K562 (cell line): ENCODE results near the gene SOSTDC1. TPM values are rescaled to one million over a fixed set of nuclear protein-coding genes. Genes with fewer than 3 reads are reported as not detected.

Experiments
- CBFB ChIP-seq: sonication (generic); formaldehyde crosslinking; IDR thresholded peaks from 2 replicates; pipeline ENCODE4 v1.4.0; 2020; ENCODE audit warnings: mild to moderate bottlenecking, missing genetic modification reagents
- CGGBP1 ChIP-seq: fragments of 250-450 bp; sonication (Bioruptor Pico); IDR thresholded peaks from 2 replicates; pipeline ENCODE4 v1.9.0; 2021; ENCODE audit warnings: mild to moderate bottlenecking
- CHAMP1 ChIP-seq: fragments of 450-650 bp; IDR thresholded peaks from 2 replicates; pipeline ENCODE4 v1.6.1; 2016; ENCODE audit warnings: mild to moderate bottlenecking
- EP400 ChIP-seq: fragments of 450-650 bp; IDR thresholded peaks from 2 replicates; pipeline ENCODE4 v1.6.1; 2017; ENCODE audit warnings: antibody characterized with exemption, mild to moderate bottlenecking, moderate library complexity
- GATA2 ChIP-seq: sonication (generic); formaldehyde crosslinking; IDR thresholded peaks from 2 replicates; pipeline ENCODE4 v1.4.0; 2020; ENCODE audit warnings: mild to moderate bottlenecking, missing genetic modification reagents
- HMGN3 ChIP-seq: IDR thresholded peaks from 2 replicates; pipeline ENCODE4 v1.6.1; 2011; ENCODE audit warnings: borderline replicate concordance, low read depth, mild to moderate bottlenecking, mixed read lengths, low read length; ENCODE audit not compliant: insufficient read length; ENCODE audit errors: extremely low read depth
- HNRNPH1 ChIP-seq: fragments of 200-400 bp; formaldehyde crosslinking; optimal IDR thresholded peaks from 2 replicates; pipeline ENCODE3; 2017; ENCODE audit warnings: low read depth, mild to moderate bottlenecking, low read length, moderate library complexity
- KLF6 ChIP-seq: fragments of 250-450 bp; sonication (Bioruptor Pico); IDR thresholded peaks from 2 replicates; pipeline ENCODE4 v1.4.0; 2020; ENCODE audit warnings: mild to moderate bottlenecking, moderate library complexity, borderline replicate concordance
- MBD2 ChIP-seq: sonication (generic); IDR thresholded peaks from 2 replicates; pipeline ENCODE4 v1.6.1; 2016; ENCODE audit warnings: low read depth, borderline replicate concordance
- MECOM ChIP-seq: fragments of 250-450 bp; sonication (Bioruptor Pico); IDR thresholded peaks from 2 replicates; pipeline ENCODE4 v1.8.0; 2022; ENCODE audit warnings: inconsistent platforms
- MTA3 ChIP-seq: fragments of 450-650 bp; formaldehyde crosslinking; IDR thresholded peaks from 2 replicates; pipeline ENCODE4 v1.6.1; 2017; ENCODE audit warnings: mild to moderate bottlenecking, borderline replicate concordance
- NFIC ChIP-seq: fragments of 450-650 bp; IDR thresholded peaks from 2 replicates; pipeline ENCODE4 v1.6.1; 2017; ENCODE audit warnings: mild to moderate bottlenecking, inconsistent platforms
- SMARCE1 ChIP-seq: fragments of 450-650 bp; IDR thresholded peaks from 2 replicates; pipeline ENCODE4 v1.7.1; 2016; ENCODE audit warnings: mild to moderate bottlenecking
- ZKSCAN1 ChIP-seq: fragments of 150-350 bp; IDR thresholded peaks from 2 replicates; pipeline ENCODE4 v1.6.1; 2016; ENCODE audit warnings: low read depth, low read length
- ZNF76 ChIP-seq: fragments of 250-450 bp; sonication (Bioruptor Pico); IDR thresholded peaks from 2 replicates; pipeline ENCODE4 v1.4.0; 2020; ENCODE audit warnings: mild to moderate bottlenecking, moderate library complexity, borderline replicate concordance
- ZNF830 ChIP-seq: fragments of 250-450 bp; sonication (Bioruptor Pico); IDR thresholded peaks from 2 replicates; pipeline ENCODE4 v1.5.0; 2021; ENCODE audit warnings: mild to moderate bottlenecking
- polyA plus RNA-seq, 8 experiments: library from polyadenylated mRNA; depleted of rRNA in 4 of 8; stranded (reverse) in 5 of 8; unstranded in 3 of 8; fragments of >200 nt; fragmentation: Nextera tagmentation in 2 of 8; fragmentation: Illumina TruSeq in 1 of 8; extraction: Ambion mirVana in 2 of 8; extraction: Trizol in 1 of 8; gene quantifications; 2 replicates each; pipeline versions ENCODE4 v1.2.1 to v1.2.3, GENCODE V29; 2011 to 2014; ENCODE audit warnings: inconsistent platforms in 1 of 8, missing spikeins in 1 of 8
- total RNA-seq, 7 experiments: library from RNA; depleted of rRNA in 6 of 7; stranded (reverse); fragments of >200 nt in 6 of 7; fragmentation: Illumina TruSeq in 2 of 7; extraction: Trizol in 2 of 7; gene quantifications; 2 replicates each; pipeline versions ENCODE4 v1.2.1 to v1.2.3, GENCODE V29; 2011 to 2021; ENCODE audit warnings: low replicate concordance in 1 of 7
- TF ChIP-seq, protein P1 (sequence below), 2 experiments: fragments of 150-350 bp in 1 of 2; IDR thresholded peaks; 2 replicates each; pipeline ENCODE4 v1.6.1; 2012 to 2016; ENCODE audit warnings: low read depth in 2 of 2, low read length in 2 of 2, mild to moderate bottlenecking in 1 of 2, moderate library complexity in 1 of 2
- TF ChIP-seq, protein P2 (sequence below): fragments of 250-450 bp; sonication (Bioruptor Pico); IDR thresholded peaks from 2 replicates; pipeline ENCODE4 v1.5.0; 2021; ENCODE audit warnings: mild to moderate bottlenecking, borderline replicate concordance

Gene SOSTDC1
- total and polyA plus RNA-seq, 9 of the 15 experiments (the other 6 are each of a cell fraction or from before 2014, with no cell fraction given), result 8.3 to 48.6 (median 15.9) TPM

- TF ChIP-seq, protein P1, sequence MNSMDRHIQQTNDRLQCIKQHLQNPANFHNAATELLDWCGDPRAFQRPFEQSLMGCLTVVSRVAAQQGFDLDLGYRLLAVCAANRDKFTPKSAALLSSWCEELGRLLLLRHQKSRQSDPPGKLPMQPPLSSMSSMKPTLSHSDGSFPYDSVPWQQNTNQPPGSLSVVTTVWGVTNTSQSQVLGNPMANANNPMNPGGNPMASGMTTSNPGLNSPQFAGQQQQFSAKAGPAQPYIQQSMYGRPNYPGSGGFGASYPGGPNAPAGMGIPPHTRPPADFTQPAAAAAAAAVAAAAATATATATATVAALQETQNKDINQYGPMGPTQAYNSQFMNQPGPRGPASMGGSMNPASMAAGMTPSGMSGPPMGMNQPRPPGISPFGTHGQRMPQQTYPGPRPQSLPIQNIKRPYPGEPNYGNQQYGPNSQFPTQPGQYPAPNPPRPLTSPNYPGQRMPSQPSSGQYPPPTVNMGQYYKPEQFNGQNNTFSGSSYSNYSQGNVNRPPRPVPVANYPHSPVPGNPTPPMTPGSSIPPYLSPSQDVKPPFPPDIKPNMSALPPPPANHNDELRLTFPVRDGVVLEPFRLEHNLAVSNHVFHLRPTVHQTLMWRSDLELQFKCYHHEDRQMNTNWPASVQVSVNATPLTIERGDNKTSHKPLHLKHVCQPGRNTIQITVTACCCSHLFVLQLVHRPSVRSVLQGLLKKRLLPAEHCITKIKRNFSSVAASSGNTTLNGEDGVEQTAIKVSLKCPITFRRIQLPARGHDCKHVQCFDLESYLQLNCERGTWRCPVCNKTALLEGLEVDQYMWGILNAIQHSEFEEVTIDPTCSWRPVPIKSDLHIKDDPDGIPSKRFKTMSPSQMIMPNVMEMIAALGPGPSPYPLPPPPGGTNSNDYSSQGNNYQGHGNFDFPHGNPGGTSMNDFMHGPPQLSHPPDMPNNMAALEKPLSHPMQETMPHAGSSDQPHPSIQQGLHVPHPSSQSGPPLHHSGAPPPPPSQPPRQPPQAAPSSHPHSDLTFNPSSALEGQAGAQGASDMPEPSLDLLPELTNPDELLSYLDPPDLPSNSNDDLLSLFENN (IDR thresholded peaks at IDR 0.05; ENCODE audit: low read depth in 2 of 2, low read length in 2 of 2), result 0 out of 4 replicates have a peak, but pooled peaks of 1 of the 2 experiments have one; percentile 21
- TF ChIP-seq HNRNPH1 (no peak), SMARCE1 (peak; percentile 17; the same call in 1 of the 2 replicates), ZNF76 (no peak), CBFB (CRISPR knock-in tag) (no peak), GATA2 (CRISPR knock-in tag) (no peak), MECOM (CRISPR knock-in tag) (0 out of 2 replicates have a peak, but pooled peaks have one; percentile 26), ZNF830 (no peak), CGGBP1 (CRISPR knock-in tag) (no peak), MBD2 (peak; percentile 48; the same call in 1 of the 2 replicates), MTA3 (peak; percentile 90; the same call in 1 of the 2 replicates), ZKSCAN1 (0 out of 2 replicates have a peak, but pooled peaks have one; percentile 16), HMGN3 (peak; percentile 57), NFIC (peak; percentile 61; the same call in 1 of the 2 replicates), EP400 (peak; percentile 77), KLF6 (peak; percentile 44; the same call in 1 of the 2 replicates), CHAMP1 (peak; percentile 88; the same call in 1 of the 2 replicates)
- TF ChIP-seq, protein P2, sequence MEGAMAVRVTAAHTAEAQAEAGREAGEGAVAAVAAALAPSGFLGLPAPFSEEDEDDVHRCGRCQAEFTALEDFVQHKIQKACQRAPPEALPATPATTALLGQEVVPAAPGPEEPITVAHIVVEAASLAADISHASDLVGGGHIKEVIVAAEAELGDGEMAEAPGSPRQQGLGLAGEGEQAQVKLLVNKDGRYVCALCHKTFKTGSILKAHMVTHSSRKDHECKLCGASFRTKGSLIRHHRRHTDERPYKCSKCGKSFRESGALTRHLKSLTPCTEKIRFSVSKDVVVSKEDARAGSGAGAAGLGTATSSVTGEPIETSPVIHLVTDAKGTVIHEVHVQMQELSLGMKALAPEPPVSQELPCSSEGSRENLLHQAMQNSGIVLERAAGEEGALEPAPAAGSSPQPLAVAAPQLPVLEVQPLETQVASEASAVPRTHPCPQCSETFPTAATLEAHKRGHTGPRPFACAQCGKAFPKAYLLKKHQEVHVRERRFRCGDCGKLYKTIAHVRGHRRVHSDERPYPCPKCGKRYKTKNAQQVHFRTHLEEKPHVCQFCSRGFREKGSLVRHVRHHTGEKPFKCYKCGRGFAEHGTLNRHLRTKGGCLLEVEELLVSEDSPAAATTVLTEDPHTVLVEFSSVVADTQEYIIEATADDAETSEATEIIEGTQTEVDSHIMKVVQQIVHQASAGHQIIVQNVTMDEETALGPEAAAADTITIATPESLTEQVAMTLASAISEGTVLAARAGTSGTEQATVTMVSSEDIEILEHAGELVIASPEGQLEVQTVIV, result no peak
Observed at GRCh38 chr7:16420649-16421332, 44.7 kb downstream of the SOSTDC1 start (continued).
